Heart left ventricle (tissue), 16 donors: ENCODE results near the gene NT5DC2. TPM values are rescaled to one million over a fixed set of nuclear protein-coding genes. Genes with fewer than 3 reads are reported as not detected.

Source experiments
- ATAC-seq, 4 donors: fragments of 200-7000 bp; cut with Tn5 transposase; one replicate each; pipeline ENCODE4 v1.9.1; 2020 to 2022; ENCODE audit warnings: moderate library complexity in 4 of 4, mild to moderate bottlenecking in 3 of 4, moderate number of reproducible peaks in 1 of 4
- DNase-seq, 5 donors: peaks; one replicate each; pipeline ENCODE4 v3.0.0-alpha.2; 2020
- H3K27ac ChIP-seq, 12 donors: fragments of 200-600 bp; sonication (generic) in 4 of 12; one replicate each; pipeline versions ENCODE4 v1.5.0 to v1.8.0; 2016 to 2022; ENCODE audit warnings: mild to moderate bottlenecking in 2 of 12
- H3K27me3 ChIP-seq, 9 donors: fragments of 200-600 bp; sonication (generic) in 2 of 9; one replicate each; pipeline versions ENCODE4 v1.5.1 to v1.8.0; 2016 to 2022; ENCODE audit warnings: mild to moderate bottlenecking in 3 of 9
- H3K36me3 ChIP-seq, 9 donors: fragments of 200-600 bp; sonication (generic) in 2 of 9; one replicate each; pipeline versions ENCODE4 v1.5.0 to v1.8.0; 2018 to 2022; ENCODE audit warnings: mild to moderate bottlenecking in 2 of 9
- H3K4me1 ChIP-seq, 12 donors: fragments of 200-600 bp; sonication (generic) in 4 of 12; one replicate each; pipeline versions ENCODE4 v1.5.0 to v1.8.0; 2016 to 2022; ENCODE audit warnings: mild to moderate bottlenecking in 3 of 12
- H3K4me3 ChIP-seq, 12 donors: fragments of 200-600 bp; sonication (generic) in 4 of 12; one replicate each; pipeline versions ENCODE4 v1.5.0 to v1.8.0; 2017 to 2022; ENCODE audit warnings: mild to moderate bottlenecking in 9 of 12, moderate library complexity in 4 of 12
- H3K9me3 ChIP-seq, 12 donors: fragments of 200-600 bp; sonication (generic) in 4 of 12; one replicate each; pipeline versions ENCODE4 v1.5.0 to v1.8.0; 2016 to 2022; ENCODE audit warnings: mild to moderate bottlenecking in 1 of 12
- POLR2A ChIP-seq, 2 donors: fragments of 450-650 bp; IDR thresholded peaks; one replicate each; pipeline ENCODE4 v1.6.1; 2017; ENCODE audit warnings: antibody characterized with exemption in 2 of 2, mild to moderate bottlenecking in 2 of 2, moderate library complexity in 2 of 2
- WGBS, 4 donors: extraction: QIAGEN DNeasy Blood & Tissue Kit in 2 of 4; methylation state at CpG; one replicate each; pipeline versions ENCODE4 v1.1.5 to v1.1.7; 2013 to 2018; 5-methylcytosine and 5-hydroxymethylcytosine counted together
- intact Hi-C, 10 donors: fragments of 100-400 bp; cut with DNase I; formaldehyde crosslinking; loops; one replicate each; pipeline versions ENCODE4 v1.11.1 to v1.14.2; 2022
- polyA plus RNA-seq, 2 donors: library from polyadenylated mRNA; stranded (reverse); fragments of 200-250 nt; gene quantifications; one replicate each; pipeline ENCODE4 v1.2.3, GENCODE V29; 2013
- total RNA-seq, 9 donors: library from RNA; depleted of rRNA in 2 of 9; stranded (reverse); fragments of >200 nt in 2 of 9; fragmentation: NEBNext Ultra II Directional in 3 of 9; extraction: Animal tissue kit (Norgen Biotek cat#: 25700) in 3 of 9; gene quantifications; one replicate each; pipeline versions ENCODE4 v1.1.0 to v1.2.4, GENCODE V29; 2016 to 2023
- TF ChIP-seq, protein P1 (sequence below), 12 donors: fragments of 200-600 bp; sonication (generic) in 4 of 12; IDR thresholded peaks; one replicate each; pipeline versions ENCODE4 v1.5.0 to v1.8.0; 2018 to 2022; ENCODE audit warnings: antibody characterized with exemption in 12 of 12, mild to moderate bottlenecking in 5 of 12
- donor health status: ischemic (EF 13 %, LVEDD 7.1; RV severe dilation, severe dysfunction).
- donor health status: healthy with polysubstance abuse.
- donor health status: DM: no; HTN: yes; CAD: no.
- donor health status: DM: no; HTN: no; CAD: no.
- donor health status: ischemic (EF 25% LVEDD 6.9; RV normal size, moderate dysfunction).
- donor health status: ischemic (EF 25% LVEDD 5.7; RV mildly dilated, moderate dysfunction).
- donor health status: healthy.
- donor health status: DM: yes; HTN: yes; CAD: no.
- donor health status: ischemic (EF 35%, LVEDD 5.7; RV mildly dilated, moderate dysfunction).
- donor health status: nonischemic (EF 11% LVEDD 7.7; RV severe dilation, severe dysfunction).
- donor health status: DM: yes; HTN: yes; CAD: no.
- donor health status: PGD.
- donor health status: ischemic (EF 29% LVEDD 5.4; RV normal size, mild dysfunction).
- donor health status: nonischemic (EF 23%, LVEDD 6.1; RV moderate dilation, normal function).

NT5DC2 gene
- total and polyA plus RNA-seq, 11 donors, result 22.8 to 99.6 (median 59.7) TPM

DNA sequence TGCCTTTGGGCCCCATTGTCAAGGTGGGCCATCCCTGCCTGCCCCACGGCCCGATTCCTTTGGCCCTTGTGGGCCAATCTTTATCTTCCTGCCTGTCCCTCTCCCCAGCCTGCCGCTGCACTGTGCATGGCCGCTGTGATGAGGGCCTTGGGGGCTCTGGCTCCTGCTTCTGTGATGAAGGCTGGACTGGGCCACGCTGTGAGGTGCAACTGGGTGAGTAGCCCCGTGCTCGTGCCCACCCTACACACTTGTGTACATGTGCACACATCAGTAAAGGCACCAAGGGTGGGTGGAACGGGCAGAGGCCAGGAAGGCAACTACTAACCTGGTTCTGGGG is 12.2 kb downstream of the NT5DC2 start:
- Histone ChIP-seq H3K4me1 (peaks cover 9 to 32% (median 23%) of the 10 kb centered on the region in 12 donors), H3K36me3 (peaks cover 0 to 94% (median 19%) of the 10 kb centered on the region in 9 donors), H3K4me3 (no peak overlapping the region), H3K27me3 (no peaks in the 10 kb centered on the region), H3K27ac (no peak overlapping the region), H3K9me3 (no peaks in the 10 kb centered on the region)
- ATAC-seq (no peak), DNase-seq (peak in 2 of 5 donors; percentile 11 to 40)
- WGBS, 4 donors, result 90 to 95% (median 92%) methylated on average over 5 to 8 of the region's 8 CpGs
- intact Hi-C loops, result no loop called here
- TF ChIP-seq, protein P1, sequence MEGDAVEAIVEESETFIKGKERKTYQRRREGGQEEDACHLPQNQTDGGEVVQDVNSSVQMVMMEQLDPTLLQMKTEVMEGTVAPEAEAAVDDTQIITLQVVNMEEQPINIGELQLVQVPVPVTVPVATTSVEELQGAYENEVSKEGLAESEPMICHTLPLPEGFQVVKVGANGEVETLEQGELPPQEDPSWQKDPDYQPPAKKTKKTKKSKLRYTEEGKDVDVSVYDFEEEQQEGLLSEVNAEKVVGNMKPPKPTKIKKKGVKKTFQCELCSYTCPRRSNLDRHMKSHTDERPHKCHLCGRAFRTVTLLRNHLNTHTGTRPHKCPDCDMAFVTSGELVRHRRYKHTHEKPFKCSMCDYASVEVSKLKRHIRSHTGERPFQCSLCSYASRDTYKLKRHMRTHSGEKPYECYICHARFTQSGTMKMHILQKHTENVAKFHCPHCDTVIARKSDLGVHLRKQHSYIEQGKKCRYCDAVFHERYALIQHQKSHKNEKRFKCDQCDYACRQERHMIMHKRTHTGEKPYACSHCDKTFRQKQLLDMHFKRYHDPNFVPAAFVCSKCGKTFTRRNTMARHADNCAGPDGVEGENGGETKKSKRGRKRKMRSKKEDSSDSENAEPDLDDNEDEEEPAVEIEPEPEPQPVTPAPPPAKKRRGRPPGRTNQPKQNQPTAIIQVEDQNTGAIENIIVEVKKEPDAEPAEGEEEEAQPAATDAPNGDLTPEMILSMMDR (IDR thresholded peaks at IDR 0.05), result no peak
- TF ChIP-seq POLR2A (IDR thresholded peaks at IDR 0.05), result no peak

DNA sequence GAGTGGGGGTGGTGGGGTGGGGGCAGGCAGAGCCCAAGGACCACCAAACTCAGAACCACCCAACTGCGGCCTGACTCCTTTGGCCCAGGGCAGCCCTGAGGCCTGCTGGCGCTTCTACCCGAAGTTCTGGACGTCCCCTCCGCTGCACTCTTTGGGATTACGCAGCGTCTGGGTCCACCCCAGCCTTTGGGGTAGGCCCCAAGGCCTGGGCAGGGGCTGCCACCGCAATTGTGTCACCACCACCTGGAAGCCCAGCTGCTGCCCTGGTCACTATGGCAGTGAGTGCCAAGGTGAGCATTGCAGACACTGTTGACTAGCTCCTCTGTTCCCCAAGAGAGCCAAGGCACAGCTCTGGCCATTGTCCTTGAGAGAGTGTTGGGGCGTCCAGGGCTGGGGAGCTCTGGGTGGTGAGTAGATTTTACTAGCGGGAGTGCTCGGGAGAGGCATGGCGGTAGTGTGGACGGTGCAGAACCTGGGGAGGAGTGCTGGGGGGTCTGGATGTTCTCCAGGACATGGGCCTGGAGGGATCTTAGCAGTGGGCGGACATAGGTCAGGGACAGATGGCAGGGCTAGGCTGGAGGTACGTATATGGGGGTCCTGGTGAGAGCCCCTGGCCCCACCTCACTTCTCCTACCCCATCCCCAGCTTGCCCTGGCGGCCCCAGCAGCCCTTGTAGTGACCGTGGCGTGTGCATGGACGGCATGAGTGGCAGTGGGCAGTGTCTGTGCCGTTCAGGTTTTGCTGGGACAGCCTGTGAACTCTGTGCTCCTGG is 12.8 kb downstream of the NT5DC2 start:
- Histone ChIP-seq H3K9me3 (no peaks in the 10 kb centered on the region), H3K27ac (no peak overlapping the region), H3K27me3 (no peaks in the 10 kb centered on the region), H3K4me1 (peaks cover 9 to 26% (median 18%) of the 10 kb centered on the region in 12 donors), H3K4me3 (no peak overlapping the region), H3K36me3 (peaks cover 0 to 95% (median 19%) of the 10 kb centered on the region in 9 donors)
- intact Hi-C loops, result no loop called here
- no peak for TF ChIP-seq POLR2A (IDR thresholded peaks at IDR 0.05)
- TF ChIP-seq, protein P1 (IDR thresholded peaks at IDR 0.05), result no peak
- peak in 1 of 5 donors; percentile 42 for DNase-seq
- no peak for ATAC-seq
- WGBS, 4 donors, result 92 to 97% (median 93%) methylated on average over 11 to 20 of the region's 20 CpGs

DNA sequence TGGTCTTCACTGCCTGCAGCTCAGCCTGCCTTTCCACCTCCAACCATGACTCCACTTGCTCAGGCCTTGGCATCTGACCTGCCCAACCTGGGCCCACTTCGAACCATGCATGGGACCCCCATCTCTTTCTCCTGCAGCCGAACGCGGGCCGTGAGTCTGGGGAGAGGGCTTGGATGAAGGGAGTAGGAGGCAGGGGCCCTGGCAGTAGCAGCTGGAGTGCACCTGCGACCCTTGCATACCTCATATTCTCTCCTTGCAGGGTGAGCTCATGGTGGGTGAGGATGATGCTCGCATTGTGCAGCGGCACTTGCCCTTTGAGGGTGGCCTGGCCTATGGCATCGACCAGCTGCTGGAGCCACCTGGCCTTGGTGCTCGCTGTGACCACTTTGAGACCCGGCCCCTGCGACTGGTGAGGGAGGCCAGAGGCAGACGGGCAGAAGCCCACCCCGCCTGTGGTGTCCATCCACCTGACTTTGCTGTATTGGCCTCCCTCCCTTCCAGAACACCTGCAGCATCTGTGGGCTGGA is 13.5 kb downstream of the NT5DC2 start:
- no peaks in the 10 kb centered on the region for H3K9me3 ChIP-seq
- no peak overlapping the region for H3K4me3 ChIP-seq
- intact Hi-C loops, result no loop called here
- H3K27me3 ChIP-seq, result no peaks in the 10 kb centered on the region
- 95 to 97% (median 97%) methylated on average over 12 to 14 of the region's 14 CpGs for WGBS, 4 donors
- ATAC-seq (no peak), DNase-seq (peak in 1 of 5 donors; percentile 60)
- TF ChIP-seq POLR2A (IDR thresholded peaks at IDR 0.05), result no peak
- TF ChIP-seq, protein P1 (IDR thresholded peaks at IDR 0.05), result no peak
- peaks cover 0 to 95% (median 19%) of the 10 kb centered on the region in 9 donors for H3K36me3 ChIP-seq
- H3K27ac ChIP-seq, result no peak overlapping the region
- peaks cover 3 to 22% (median 11%) of the 10 kb centered on the region in 12 donors for H3K4me1 ChIP-seq

DNA sequence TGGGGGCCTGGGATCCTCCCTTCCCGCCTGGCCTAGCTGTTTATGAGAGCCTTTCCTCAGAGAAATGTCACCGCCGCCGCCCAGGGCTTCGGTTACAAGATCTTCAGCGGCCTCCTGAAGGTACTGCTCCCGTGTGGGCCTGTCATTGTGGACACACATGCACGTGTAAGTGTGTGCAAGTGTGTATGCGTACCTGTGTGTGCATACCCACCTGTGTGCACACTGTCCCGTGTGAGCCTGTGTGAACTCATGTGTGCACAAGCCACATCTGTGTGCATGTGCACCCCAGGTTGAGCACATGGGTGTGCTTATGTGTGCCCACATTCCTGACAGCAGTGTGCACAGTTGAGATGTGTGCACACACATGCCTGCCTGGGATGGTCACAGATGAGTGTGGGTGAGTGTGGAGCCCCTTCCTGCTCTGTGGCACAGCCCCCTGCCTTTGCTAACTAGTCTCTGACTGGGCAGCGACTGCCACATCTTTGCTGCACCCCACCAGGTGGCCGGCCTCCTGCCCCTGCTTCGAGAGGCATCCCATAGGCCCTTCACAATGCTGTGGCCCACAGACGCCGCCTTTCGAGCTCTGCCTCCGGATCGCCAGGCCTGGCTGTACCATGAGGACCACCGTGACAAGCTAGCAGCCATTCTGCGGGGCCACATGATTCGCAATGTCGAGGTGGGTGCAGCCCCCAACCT is 14.1 kb downstream of the NT5DC2 start:
- DNase-seq, result peak in 1 of 5 donors; percentile 51
- WGBS, 4 donors, result 91 to 95% (median 93%) methylated on average over 18 to 22 of the region's 22 CpGs
- H3K4me1 ChIP-seq, result peaks cover under 1 to 17% (median 5%) of the 10 kb centered on the region in 12 donors
- TF ChIP-seq, protein P1 (IDR thresholded peaks at IDR 0.05), result no peak
- TF ChIP-seq POLR2A (IDR thresholded peaks at IDR 0.05), result no peak
- H3K9me3 ChIP-seq, result no peaks in the 10 kb centered on the region
- no peaks in the 10 kb centered on the region for H3K27me3 ChIP-seq
- intact Hi-C loops, result no loop called here
- no peak overlapping the region for H3K4me3 ChIP-seq
- H3K27ac ChIP-seq, result no peak overlapping the region
- ATAC-seq, result no peak
- peaks cover 0 to 94% (median 19%) of the 10 kb centered on the region in 9 donors for H3K36me3 ChIP-seq
